NOMO-1 (cell line): ENCODE data around the gene SLC2A13.
A peak's percentile ranks its signal among the peaks of the same experiment; 100 is the strongest.
"Not testable (repeated sequence)": the region's sequence is repeated elsewhere in the genome, so short reads cannot be mapped to it uniquely, and the experiment has no call there.

ENCODE experiments used
- DNase-seq, 2 experiments: peaks; one replicate each; lab custom pipeline; 2025; ENCODE audit not compliant: unreplicated experiment in 2 of 2; lab: John Stamatoyannopoulos, UW

Gene SLC2A13

GRCh38 chr12:39883411-39883810, 222.5 kb downstream of the SLC2A13 start:
- no peak for DNase-seq

- no peak for DNase-seq
Observed at GRCh38 chr12:39878753-39879152, 227.1 kb downstream of the SLC2A13 start.

DNA sequence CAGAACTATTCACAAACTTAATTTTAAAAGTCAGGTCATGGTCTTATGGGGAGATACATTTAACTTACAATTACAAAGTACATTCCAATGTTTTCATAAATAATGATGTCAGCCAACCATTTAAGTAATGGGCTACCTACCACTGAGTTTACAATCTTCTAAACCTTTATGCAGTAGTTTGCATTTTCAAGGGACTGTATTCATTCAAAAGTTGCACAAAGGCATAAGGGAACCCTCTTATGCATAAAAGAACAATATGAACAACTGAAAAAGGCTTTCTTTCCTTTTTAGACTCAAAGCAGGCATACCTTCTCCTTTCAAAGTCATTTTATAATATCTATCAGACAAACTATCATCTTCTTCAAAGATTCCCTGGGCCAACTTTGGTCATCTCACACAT, 230.2 kb downstream of the SLC2A13 start:
- DNase-seq, result no peak

DNA sequence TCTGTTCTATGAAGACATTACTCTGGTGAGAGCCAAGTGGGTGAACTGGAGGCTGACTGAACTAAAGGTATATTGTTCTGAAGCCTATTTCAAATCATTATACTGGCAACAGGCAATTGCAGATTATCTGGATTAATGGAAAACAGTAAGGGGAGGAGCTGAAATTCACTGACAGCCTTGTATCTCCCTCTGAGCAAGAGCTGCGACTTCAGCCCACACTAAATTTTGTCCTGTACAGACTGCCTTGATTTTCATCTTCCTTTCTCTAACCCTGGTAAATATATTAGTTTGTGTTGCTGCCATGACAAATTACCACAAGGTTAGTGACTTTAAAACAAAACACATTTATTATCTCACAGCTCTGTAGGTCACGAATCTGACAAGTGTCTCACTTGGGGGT, 231.1 kb downstream of the SLC2A13 start:
- no peak for DNase-seq

DNA sequence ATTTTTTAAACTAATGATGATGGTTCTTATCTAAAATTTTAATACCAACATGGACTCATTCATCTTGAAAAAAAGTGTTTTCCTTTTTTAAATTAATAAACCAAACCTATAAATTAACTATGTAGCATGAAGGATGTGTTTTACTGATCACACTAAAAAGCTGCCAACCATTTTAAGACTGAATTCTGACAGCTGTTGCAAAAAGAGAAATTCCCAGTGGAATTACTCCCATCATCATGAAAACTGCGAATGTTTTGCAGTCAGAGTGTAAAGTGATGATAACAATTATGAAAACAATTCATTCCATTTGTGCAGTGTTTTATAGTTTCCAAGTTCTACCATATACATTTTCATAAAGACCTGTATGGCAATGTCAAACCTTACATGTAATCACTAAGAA, 232.8 kb downstream of the SLC2A13 start:
- no peak for DNase-seq

DNA sequence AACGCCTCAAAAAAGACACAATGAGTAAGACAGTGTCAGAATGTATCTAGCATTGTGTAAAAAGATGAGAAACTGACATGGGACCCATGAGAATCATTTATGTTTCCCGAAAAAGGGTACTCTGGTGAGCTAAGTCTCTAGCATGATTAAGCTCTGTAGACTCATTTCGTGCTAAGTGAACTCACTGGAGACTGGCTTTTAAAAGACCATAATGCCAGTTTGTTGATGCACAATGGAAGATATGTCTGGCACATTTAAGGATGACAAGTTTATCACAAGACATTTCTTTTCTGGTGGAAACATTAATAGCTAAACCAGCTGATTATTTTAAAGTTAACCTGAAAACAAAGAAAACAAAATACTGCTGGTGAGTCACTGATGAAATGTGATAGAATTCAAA, 233.5 kb downstream of the SLC2A13 start:
- DNase-seq, result no peak

DNA sequence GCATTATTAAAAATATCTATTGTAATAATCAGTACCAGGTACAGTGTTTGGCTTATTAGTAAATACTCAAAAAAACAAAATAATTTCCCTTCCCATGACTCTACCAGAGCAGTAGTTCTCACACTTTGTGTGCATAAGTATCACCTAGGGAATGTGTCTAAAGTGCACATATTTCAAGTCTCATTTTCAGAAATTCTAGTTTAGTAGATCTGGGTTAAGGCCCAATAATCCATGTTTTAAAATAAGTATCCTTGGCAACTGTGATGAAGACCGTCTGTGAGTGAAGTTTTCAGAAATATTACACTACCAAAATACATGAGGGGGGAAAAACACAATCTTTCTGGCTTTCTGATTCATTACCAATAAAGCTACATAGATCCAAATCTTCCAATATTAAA, 237.6 kb downstream of the SLC2A13 start:
- DNase-seq, result no peak

DNA sequence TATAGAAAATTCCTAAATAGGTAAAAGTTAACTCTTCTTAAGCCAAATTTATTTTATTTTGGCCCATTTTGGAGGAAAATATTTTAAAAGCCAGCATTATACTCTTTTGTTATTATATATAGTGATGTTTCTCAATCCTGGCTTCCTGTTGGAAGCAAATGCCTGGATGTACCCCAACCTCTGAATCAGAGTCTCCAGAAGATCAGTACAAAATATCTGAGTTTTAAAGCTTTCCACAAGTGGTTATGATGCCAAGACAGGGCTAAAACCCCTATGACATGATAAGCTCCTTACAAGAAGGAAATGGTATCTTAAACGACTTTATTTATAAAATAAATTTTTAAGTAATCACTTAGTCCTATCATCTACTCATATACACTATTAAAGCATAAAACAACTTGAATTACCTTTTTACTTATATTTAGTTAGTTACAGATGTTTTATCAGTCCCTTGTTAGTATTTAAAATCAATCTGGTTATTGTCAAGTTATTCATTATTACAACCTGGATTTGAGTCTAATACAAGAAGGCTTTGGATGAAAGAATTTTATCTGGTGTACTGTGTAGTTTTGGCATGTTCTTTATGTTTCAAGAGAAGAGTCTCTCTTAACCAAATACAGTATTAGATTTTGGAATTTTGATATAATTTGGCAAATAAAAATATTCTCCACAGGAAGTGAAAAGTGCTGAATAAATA, 238.1 kb downstream of the SLC2A13 start:
- no peak for DNase-seq

DNA sequence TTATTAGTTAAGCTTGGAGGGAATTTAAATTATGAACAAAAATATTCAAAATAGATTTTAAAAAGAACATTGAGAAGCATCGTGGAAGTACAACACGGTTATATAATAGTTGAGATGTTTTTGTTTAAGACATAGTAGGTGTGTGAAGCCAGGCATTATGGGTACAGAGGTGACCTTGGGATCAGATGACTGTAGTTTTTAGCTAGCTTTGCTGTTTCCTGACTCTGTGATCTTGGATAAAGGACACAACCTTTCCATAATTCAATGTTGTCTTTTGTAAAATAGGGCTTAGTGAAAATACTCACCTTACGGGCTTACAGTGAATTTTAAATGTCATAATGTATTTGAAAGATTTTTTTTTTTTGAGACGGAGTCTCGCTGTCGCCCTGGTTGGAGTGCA, 239.7 kb downstream of the SLC2A13 start:
- DNase-seq, result no peak

GRCh38 chr12:39860695-39861094, 245.2 kb downstream of the SLC2A13 start:
- no peak for DNase-seq

DNA sequence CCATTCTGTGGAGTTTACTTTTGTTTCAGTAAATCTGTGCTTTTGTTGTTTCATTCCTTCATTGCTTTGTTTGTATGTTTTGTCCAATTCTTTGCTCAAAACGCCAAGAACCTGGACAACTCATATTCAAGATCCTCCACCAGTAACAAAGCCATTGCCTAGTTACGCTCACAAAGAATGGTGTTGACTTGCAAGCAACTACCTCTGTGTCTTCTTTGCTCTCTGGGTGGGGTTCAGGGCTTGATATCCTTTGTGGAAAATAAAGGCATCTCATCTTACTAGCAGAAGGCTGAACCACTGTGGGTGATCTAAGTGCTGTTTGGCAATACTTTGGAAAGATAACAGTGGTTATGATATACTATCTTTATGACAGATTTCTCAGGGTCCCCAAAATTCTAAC, 252.9 kb downstream of the SLC2A13 start:
- no peak for DNase-seq

GRCh38 chr12:39852346-39852745, 253.5 kb downstream of the SLC2A13 start:
- DNase-seq, result no peak

DNA sequence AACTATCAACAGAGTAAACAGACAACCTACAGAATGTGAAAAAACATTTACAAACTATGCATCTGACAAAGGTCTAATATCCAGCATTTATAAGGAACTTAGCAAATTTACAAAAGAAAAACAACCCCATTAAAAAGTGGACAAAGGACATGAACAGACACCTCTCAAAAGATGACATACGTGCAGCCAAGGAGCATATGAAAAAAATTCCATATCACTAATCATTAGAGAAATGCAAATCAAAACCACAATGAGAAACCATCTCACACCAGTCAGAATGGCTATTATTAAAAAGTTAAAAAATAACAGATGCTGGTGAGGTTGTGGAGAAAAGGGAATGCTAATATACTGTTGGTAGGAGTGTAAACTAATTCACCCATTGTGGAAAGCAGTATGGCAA, 257.7 kb downstream of the SLC2A13 start:
- not testable (repeated sequence) for DNase-seq

DNA sequence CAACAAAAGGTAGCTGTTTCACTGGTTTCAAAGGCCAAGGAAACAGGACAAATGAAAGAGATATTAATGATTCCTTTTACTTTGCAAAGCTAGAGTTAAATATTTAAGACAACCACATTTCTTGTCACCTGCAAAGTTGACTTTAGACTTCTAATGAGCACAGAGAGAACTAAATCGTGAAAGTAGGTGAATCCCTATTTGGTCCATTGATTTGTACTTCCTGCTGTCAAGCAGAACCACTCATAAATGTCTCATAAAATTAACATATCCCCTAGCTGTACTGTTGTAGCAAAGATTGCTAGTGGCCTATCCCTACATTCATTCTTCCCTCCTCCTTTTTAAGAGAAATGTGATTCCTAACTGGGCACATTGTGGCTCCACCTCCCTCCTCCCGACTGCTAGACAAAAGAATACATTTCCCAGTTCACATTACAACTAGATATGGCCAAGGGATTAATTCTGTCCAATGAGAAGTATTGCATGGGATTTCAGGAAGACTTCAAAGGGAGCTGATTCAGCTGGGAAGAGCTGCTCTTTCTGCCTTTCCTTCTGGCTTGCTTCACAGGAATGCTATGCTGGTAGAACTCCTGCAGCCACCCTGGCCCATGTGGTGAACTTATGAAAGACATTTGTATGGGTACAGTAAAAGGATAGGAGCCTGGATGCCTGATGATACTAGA, 258.8 kb downstream of the SLC2A13 start:
- no peak for DNase-seq

DNA sequence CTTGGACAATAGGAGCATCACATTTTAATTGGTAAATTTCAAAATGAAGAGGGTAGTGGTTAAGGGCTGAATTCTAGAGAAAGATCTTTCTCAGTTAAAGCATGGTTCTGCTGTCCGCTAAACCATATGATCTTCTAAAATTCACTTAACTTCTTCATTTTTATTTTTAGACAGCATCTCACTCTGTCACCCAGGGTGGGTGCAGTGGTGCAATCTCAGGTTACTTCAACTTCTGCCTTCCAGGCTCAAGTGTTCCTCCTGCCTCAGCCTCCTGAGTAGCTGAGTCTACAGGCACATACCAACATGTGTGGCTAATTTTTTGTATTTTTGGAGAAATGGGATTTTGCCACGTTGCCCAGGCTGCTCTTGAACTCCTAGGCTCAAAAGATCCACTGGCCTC, 259.6 kb downstream of the SLC2A13 start:
- peak; percentile 31 to 90 for DNase-seq

DNA sequence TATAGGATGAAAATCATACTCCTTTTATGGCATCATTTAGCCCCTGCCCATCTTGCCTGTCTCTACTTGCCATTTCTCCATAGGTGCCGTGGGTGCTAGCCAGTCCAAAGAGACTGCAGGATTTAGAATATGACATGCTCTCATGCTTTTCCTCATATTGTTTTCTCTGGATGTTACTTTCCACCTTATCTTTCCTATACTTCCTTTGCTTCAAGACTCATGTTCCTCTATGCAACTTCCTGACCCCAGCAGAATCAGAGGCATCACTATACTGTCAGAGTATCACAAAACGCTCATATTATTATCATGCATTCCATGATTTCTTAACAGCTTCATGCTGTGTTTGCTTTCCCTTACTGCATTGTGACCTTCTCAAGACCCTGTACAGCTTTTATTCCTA, 265.5 kb downstream of the SLC2A13 start:
- no peak for DNase-seq

GRCh38 chr12:39839072-39839471, 266.8 kb downstream of the SLC2A13 start:
- no peak for DNase-seq

DNA sequence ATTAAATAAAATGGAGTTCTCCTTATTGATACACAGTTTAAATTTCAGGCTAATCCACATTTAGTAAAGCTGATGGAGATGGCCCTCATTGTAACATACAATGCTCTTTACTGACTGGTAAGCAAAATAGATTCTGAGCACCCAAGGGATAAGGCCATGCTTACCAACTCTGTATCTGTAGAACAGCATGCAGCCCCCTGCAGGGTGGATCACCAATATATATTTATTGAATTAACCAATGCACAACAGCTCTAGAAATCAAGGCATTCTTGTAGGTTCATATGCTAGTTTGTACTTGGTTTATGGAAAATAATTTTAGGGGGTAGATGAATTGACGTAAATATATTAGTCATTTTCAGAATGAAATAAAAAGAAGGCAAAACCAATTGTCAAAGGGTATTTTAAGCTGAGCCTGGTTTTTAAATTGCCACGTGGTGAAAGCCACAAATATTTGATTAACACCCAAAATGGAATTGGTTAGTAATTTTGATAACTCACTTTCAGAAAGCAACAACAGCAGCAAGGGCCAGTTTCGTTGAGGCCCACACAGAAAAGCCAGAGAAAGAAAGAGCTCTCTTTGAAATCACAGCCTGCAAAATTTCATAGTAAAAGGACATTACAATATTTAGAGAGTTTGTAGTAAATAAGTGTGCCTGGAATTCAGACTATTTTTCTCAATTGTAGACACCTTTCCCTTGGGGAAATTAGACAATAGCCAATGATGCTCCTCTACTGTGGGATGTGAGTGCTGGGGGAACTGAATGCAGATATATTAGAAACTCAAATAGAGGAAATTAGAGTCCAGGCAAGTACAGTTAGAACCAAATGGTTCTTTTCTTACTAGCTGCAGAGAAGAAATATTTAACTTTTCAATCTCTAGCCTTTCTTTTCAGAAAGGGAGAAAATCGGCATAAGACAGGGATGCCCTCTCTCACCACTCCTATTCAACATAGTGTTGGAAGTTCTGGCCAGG, 270.1 kb downstream of the SLC2A13 start:
- no peak for DNase-seq

- no peak for DNase-seq
Observed at GRCh38 chr12:39831587-39832315, 274.1 kb downstream of the SLC2A13 start.

DNA sequence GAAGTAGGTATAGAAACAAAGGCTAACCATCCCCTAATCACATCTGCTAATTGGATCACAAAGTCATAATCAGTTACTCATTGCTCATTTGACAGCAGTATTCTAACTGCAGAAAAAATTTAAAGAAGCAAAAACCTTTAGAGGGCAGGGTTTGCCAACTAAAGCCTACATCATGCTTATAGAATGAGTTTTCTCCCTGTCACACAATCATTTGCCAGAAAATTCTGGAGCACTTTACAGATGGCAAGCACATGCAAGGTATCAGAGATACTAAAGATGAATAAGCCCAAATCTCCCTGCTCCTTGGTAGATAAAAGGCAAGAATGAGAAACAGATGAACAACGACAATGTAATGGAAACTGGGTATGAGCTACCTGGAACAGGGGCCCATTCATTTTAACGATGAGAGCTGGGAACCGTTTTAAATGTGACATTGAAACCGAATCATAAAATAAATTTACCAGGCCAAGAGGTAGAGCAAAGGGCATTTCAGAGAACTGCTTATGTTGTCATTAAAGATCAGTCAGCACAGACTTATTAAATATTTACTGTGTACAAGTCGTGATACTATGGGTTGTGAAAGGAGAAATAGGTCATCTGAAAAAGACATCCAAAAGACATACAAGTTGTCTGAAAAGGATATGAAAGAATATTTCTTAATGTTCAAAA, 274.9 kb downstream of the SLC2A13 start:
- no peak for DNase-seq
